GM23338 (cell line): ENCODE data around the gene CAMP.

ENCODE experiments used
- CREB1 ChIP-seq: fragments of 250-450 bp; sonication (Bioruptor Pico); IDR thresholded peaks from 2 replicates; pipeline ENCODE4 v1.5.0; 2020; ENCODE audit warnings: low read depth, mild to moderate bottlenecking, moderate library complexity
- CTCF ChIP-seq, 2 experiments: fragments of 200-600 bp in 1 of 2; sonication (generic) in 1 of 2; conservative IDR thresholded peaks; 2 replicates each; pipeline versions ENCODE4 v1.5.1 to v1.6.1; 2016 to 2017; ENCODE audit warnings: antibody characterized with exemption in 2 of 2, low read depth in 2 of 2, mild to moderate bottlenecking in 2 of 2, moderate library complexity in 1 of 2
- EZH2 ChIP-seq: fragments of 200-600 bp; sonication (generic); IDR thresholded peaks from one replicate; pipeline ENCODE4 v1.8.0; 2017; ENCODE audit warnings: antibody characterized with exemption, mild to moderate bottlenecking, low read depth; ENCODE audit not compliant: unreplicated experiment
- EZH2phosphoT487 ChIP-seq: fragments of 200-600 bp; sonication (generic); IDR thresholded peaks from one replicate; pipeline ENCODE4 v1.8.1; 2018; ENCODE audit warnings: antibody characterized with exemption; ENCODE audit not compliant: unreplicated experiment
- JUNB ChIP-seq: IDR thresholded peaks from one replicate; pipeline ENCODE4 v1.6.1; 2016; ENCODE audit warnings: antibody characterized with exemption; ENCODE audit not compliant: unreplicated experiment
- NANOG ChIP-seq: IDR thresholded peaks from 2 replicates; pipeline ENCODE4 v1.6.1; 2016; ENCODE audit warnings: antibody characterized with exemption, borderline replicate concordance
- POLR2AphosphoS5 ChIP-seq: IDR thresholded peaks from 2 replicates; pipeline ENCODE4 v1.6.1; 2016; ENCODE audit warnings: antibody characterized with exemption, low read depth
- REST ChIP-seq: IDR thresholded peaks from one replicate; pipeline ENCODE4 v1.6.1; 2018; ENCODE audit warnings: antibody characterized with exemption; ENCODE audit not compliant: unreplicated experiment

GRCh38 chr3:48256557-48256956, 33.3 kb downstream of the CAMP start:
- no peak for TF ChIP-seq CTCF (conservative IDR thresholded peaks at IDR 0.05; ENCODE audit: low read depth in 2 of 2)
- TF ChIP-seq EZH2: no peak
- TF ChIP-seq POLR2AphosphoS5: no peak
- no peak for TF ChIP-seq CREB1
- no peak for TF ChIP-seq NANOG
- TF ChIP-seq JUNB: no peak
- no peak for TF ChIP-seq REST
- TF ChIP-seq EZH2phosphoT487: no peak
